ENCODE measurements around the gene RNF223. TPM values are rescaled to one million over a fixed set of nuclear protein-coding genes. Genes with fewer than 3 reads are reported as not detected.

RNF223 gene
- total RNA-seq (2016; rRNA removed; fragmentation: Illumina TruSeq; extraction: Trizol): not detected in 2 replicates
- not detected in 2 replicates for total RNA-seq (2016; cell fraction: cytosol; rRNA removed; fragmentation: Illumina TruSeq; extraction: Trizol; ENCODE audit: low read depth)
- not detected in 2 replicates for total RNA-seq (2016; cell fraction: insoluble cytoplasmic fraction; rRNA removed; fragmentation: Illumina TruSeq; extraction: Trizol)
- not detected in 2 replicates for total RNA-seq (2016; cell fraction: membrane; rRNA removed; fragmentation: Illumina TruSeq; extraction: Trizol)
- total RNA-seq (2016; cell fraction: nucleus; rRNA removed; fragmentation: Illumina TruSeq; extraction: Trizol): not detected in 2 replicates
- 0.03 and 0.05 TPM in 2 replicates for polyA plus RNA-seq (2011; rRNA removed)
- polyA plus RNA-seq (2011; cell fraction: cytosol; rRNA removed): 0.04 TPM in 1 of 2 replicates, not detected in the other
- polyA plus RNA-seq (2011; cell fraction: nucleus; rRNA removed): not detected in 2 replicates
- 0.07 and 0.08 TPM in 2 replicates for polyA plus RNA-seq (2012)
- polyA plus RNA-seq (2016; cell fraction: cytosol; fragmentation: Illumina TruSeq; extraction: Trizol; ENCODE audit: low read depth): not detected in 2 replicates
- polyA plus RNA-seq (2016; cell fraction: insoluble cytoplasmic fraction; fragmentation: Illumina TruSeq; extraction: Trizol; ENCODE audit: low read depth): not detected in 2 replicates
- not detected in 2 replicates for polyA plus RNA-seq (2016; cell fraction: membrane; fragmentation: Illumina TruSeq; extraction: Trizol; ENCODE audit: low read depth)
- polyA plus RNA-seq (2016; cell fraction: nucleus; fragmentation: Illumina TruSeq; extraction: Trizol; ENCODE audit: insufficient read depth, low read depth): not detected in 2 replicates
- 2.1 TPM in 1 of 2 replicates, not detected in the other for polyA minus RNA-seq (2011; rRNA and poly(A)+ RNA removed; ENCODE audit: low replicate concordance)
- polyA minus RNA-seq (2011; cell fraction: cytosol; rRNA and poly(A)+ RNA removed): not detected in 2 replicates
- 0.26 TPM in 1 of 2 replicates, not detected in the other for polyA minus RNA-seq (2011; cell fraction: nucleus; rRNA and poly(A)+ RNA removed)
- percentile 14 among the genes with signal in this experiment for Bru-seq, nascent RNA
- BruChase-seq, experiment 1, labeled RNA remaining after a 6-hour chase: percentile 4 among the genes with signal in this experiment
- percentile 15 among the genes with signal in this experiment for BruChase-seq, experiment 2, labeled RNA remaining after a 2-hour chase
- long read RNA-seq, experiment 1: 0 reads
- long read RNA-seq, experiment 2: 0 reads

DNA sequence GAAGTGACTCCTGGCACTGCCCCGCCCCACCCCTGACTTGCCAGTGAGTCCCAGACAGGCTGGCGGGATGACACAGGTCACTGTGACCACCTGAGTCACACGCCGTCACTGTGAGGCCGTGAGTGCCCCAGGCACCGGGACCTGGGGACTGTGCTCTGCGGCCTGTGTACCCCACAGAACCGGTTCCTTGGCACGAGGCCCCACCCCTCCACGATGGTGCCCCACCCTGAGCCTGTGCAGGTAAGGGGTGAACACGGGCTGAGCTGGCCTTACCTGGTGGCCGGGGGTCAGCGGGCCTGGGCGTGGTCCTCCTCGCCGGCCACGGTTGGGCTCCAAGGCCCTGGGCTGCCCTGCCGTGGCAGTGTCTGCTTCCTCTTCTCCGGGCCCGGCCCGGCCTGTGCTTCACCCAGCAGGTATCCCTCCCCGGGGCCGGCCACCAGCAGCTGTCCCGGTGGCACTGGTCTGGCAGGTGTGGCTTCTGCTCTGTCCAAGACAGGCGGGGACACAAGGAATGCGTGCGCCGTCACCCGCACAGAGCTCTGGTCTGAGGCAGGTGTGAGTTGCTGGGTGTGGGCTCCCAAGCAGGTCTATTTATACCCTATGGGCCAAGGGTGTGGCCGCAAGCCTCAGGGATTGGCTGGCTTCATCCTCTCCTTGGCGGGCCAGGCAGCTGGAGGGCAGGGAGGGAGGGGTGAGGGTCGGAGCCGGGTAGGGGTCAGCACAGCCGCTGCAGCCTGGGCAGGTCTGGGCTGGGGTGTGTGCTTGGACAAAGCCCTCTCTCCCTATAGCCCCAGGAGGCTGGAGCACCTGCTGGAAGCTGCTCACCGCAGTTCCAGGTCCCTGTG, at the start of gene RNF223:
Gene RNF223, minus strand, starts transcription at position 564 of the 845 bp plus-strand sequence. CDS start 1,740 bp downstream, outside the sequence.
- in situ Hi-C loops (cut with HindIII; ENCODE audit: extremely low pct_ligation_motif_present, low pct_unique_long_range_greater_than_20kb) (no loop called here), intact Hi-C loops (cut with micrococcal nuclease; ENCODE audit: unreplicated experiment) (no loop called here)
- H3K4me3 ChIP-seq (replicated peaks in 1 of 3; ENCODE audit: insufficient read depth in 1 of 3, low read depth in 2 of 3, low read length in 3 of 3): peak within 1 kb of the TSS in 1 of 3 experiments; percentile 25; a peak in 1 of 6 replicates
- no peaks in the 10 kb centered on the region for H3K9me3 ChIP-seq (ENCODE audit: low read length)
- FAIRE-seq (no peak), ATAC-seq (peak; percentile 6), DNase-seq (ENCODE audit: low spot score) (no peak)
- H3K4me1 ChIP-seq (ENCODE audit: insufficient read depth, low read length): peaks cover 37% of the 10 kb centered on the region
- CTCF ChIA-PET (ENCODE audit: low intra/inter-chr PET ratio, low total read pairs): no interaction called here
- WGBS (ENCODE audit: low lambda C conversion rate): 4% methylated on average over 4 of the region's 35 CpGs
- H3K4me2 ChIP-seq (ENCODE audit: low read depth, low read length): no peak within 1 kb of the TSS; the same call in 1 of the 2 replicates
- H3K79me2 ChIP-seq (ENCODE audit: insufficient read depth, low read length): no peaks in the 10 kb centered on the region
- TF ChIP-seq TEAD3 (CRISPR knock-in tag; optimal IDR thresholded peaks at IDR 0.05; ENCODE audit: borderline replicate concordance): no peak
- TF ChIP-seq, protein P1, sequence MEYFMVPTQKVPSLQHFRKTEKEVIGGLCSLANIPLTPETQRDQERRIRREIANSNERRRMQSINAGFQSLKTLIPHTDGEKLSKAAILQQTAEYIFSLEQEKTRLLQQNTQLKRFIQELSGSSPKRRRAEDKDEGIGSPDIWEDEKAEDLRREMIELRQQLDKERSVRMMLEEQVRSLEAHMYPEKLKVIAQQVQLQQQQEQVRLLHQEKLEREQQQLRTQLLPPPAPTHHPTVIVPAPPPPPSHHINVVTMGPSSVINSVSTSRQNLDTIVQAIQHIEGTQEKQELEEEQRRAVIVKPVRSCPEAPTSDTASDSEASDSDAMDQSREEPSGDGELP (IDR thresholded peaks at IDR 0.05; ENCODE audit: borderline replicate concordance, low read depth): no peak
- H3K36me3 ChIP-seq (replicated peaks in 1 of 2; ENCODE audit: control insufficient read depth in 1 of 2, insufficient read depth in 2 of 2, low read length in 2 of 2): no peaks in the 10 kb centered on the region
- H3K27me3 ChIP-seq (ENCODE audit: control insufficient read depth in 1 of 2, insufficient read depth in 2 of 2, low read length in 2 of 2): peaks cover 34 to 63% of the 10 kb centered on the region in 2 experiments
- H2AFZ ChIP-seq (ENCODE audit: low read length): no peak within 1 kb of the TSS
- no TSS peak for BruUV-seq (replicated peaks)
- H3K27ac ChIP-seq (ENCODE audit: extremely low read length, insufficient read depth, low read length): no peak within 1 kb of the TSS
- POLR2A ChIA-PET: no interaction called here
- H4K20me1 ChIP-seq (ENCODE audit: insufficient read depth, low read length): no peaks in the 10 kb centered on the region
- no peak within 1 kb of the TSS for H3K9ac ChIP-seq (ENCODE audit: insufficient read depth, low read depth, low read length)

All from HepG2 (cell line).